Body of pancreas (tissue), 4 donors: ENCODE results near the gene CARD14.

ENCODE experiments used
- POLR2A ChIP-seq, 3 donors: fragments of 450-650 bp; IDR thresholded peaks; one replicate each; pipeline ENCODE4 v1.6.1; 2016; ENCODE audit warnings: antibody characterized with exemption in 3 of 3, mild to moderate bottlenecking in 2 of 3
- TF ChIP-seq, protein P1 (sequence below), 7 experiments: fragments of 450-650 bp in 4 of 7; fragments of 200-600 bp in 3 of 7; sonication (generic) in 3 of 7; IDR thresholded peaks; one replicate each; pipeline ENCODE4 v1.5.1; 2016 to 2019; ENCODE audit warnings: antibody characterized with exemption in 7 of 7

DNA sequence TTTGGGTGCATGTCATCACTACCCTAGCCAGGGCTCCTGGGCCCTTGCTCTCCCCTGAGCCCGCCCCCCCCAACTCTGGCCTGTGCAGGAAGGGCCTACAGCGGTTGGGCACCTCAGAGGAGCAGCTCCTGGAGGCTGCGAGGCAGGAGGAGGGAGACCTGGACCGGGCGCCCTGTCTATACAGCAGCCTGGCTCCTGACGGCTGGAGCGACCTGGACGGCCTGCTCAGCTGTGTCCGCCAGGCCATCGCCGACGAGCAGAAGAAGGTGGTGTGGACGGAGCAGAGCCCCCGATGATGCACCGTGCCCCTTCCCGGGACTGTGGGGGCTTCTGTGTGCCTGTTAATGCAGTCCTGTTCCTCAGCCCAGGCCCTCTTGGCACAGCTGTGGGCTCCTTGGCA is 38.2 kb downstream of the CARD14 start:
- TF ChIP-seq, protein P1, sequence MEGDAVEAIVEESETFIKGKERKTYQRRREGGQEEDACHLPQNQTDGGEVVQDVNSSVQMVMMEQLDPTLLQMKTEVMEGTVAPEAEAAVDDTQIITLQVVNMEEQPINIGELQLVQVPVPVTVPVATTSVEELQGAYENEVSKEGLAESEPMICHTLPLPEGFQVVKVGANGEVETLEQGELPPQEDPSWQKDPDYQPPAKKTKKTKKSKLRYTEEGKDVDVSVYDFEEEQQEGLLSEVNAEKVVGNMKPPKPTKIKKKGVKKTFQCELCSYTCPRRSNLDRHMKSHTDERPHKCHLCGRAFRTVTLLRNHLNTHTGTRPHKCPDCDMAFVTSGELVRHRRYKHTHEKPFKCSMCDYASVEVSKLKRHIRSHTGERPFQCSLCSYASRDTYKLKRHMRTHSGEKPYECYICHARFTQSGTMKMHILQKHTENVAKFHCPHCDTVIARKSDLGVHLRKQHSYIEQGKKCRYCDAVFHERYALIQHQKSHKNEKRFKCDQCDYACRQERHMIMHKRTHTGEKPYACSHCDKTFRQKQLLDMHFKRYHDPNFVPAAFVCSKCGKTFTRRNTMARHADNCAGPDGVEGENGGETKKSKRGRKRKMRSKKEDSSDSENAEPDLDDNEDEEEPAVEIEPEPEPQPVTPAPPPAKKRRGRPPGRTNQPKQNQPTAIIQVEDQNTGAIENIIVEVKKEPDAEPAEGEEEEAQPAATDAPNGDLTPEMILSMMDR (IDR thresholded peaks at IDR 0.05) = no peak
- TF ChIP-seq POLR2A (IDR thresholded peaks at IDR 0.05) = no peak
